ENCODE measurements around the gene IRAK3.

IRAK3 gene

DNA sequence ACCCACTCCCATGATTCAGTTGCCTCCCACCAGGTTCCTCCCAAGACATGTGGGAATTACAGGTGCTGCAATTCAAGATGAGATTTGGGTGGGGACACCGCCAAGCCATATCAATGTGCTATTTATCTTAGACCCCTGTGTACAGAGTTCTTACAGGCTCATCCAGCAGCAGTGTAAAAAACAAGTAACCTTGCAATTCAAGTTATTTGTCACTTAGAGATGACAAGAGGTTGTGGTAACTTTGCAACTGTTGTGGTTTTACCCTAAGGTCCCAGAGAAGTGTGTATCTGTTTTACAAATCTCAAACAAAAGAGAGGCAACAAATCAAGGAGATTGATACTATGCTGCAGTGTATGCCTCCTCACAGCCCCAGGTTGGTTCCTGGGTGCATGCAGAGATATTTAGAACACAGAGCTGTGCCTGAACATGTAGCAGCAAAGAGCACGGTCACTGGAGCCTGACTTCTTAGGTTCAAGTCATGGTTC lies 101.7 kb downstream of the IRAK3 start:
- TF ChIP-seq, protein P1, sequence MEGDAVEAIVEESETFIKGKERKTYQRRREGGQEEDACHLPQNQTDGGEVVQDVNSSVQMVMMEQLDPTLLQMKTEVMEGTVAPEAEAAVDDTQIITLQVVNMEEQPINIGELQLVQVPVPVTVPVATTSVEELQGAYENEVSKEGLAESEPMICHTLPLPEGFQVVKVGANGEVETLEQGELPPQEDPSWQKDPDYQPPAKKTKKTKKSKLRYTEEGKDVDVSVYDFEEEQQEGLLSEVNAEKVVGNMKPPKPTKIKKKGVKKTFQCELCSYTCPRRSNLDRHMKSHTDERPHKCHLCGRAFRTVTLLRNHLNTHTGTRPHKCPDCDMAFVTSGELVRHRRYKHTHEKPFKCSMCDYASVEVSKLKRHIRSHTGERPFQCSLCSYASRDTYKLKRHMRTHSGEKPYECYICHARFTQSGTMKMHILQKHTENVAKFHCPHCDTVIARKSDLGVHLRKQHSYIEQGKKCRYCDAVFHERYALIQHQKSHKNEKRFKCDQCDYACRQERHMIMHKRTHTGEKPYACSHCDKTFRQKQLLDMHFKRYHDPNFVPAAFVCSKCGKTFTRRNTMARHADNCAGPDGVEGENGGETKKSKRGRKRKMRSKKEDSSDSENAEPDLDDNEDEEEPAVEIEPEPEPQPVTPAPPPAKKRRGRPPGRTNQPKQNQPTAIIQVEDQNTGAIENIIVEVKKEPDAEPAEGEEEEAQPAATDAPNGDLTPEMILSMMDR (IDR thresholded peaks at IDR 0.05; ENCODE audit: insufficient read depth, low read length, poor library complexity, severe bottlenecking) = no peak
- TF ChIP-seq EZH2phosphoT487 (conservative IDR thresholded peaks at IDR 0.05; ENCODE audit: low read length) = no peak
- H3K4me3 ChIP-seq (ENCODE audit: insufficient read depth, low read length, poor library complexity, severe bottlenecking) = no peak overlapping the region
- H3K36me3 ChIP-seq (ENCODE audit: low read length) = no peaks in the 10 kb centered on the region
- no peaks in the 10 kb centered on the region for H3K9me2 ChIP-seq (replicated peaks; ENCODE audit: insufficient read depth, low read length)
- H3K79me2 ChIP-seq (ENCODE audit: insufficient read depth, low read length) = no peaks in the 10 kb centered on the region
- H3K9ac ChIP-seq (ENCODE audit: low read length) = no peak overlapping the region
- H3F3A ChIP-seq (ENCODE audit: insufficient read depth) = no peaks in the 10 kb centered on the region
- H3K4me2 ChIP-seq (ENCODE audit: low read depth, low read length, poor library complexity, severe bottlenecking) = no peak overlapping the region
- H3K27me3 ChIP-seq (ENCODE audit: low read length) = no peaks in the 10 kb centered on the region
- H4K20me1 ChIP-seq (ENCODE audit: low read depth, low read length) = no peaks in the 10 kb centered on the region
- H3K27ac ChIP-seq (ENCODE audit: low read depth, low read length) = no peak overlapping the region
- no peak overlapping the region for H2AFZ ChIP-seq (ENCODE audit: low read depth, low read length, severe bottlenecking)
- no peaks in the 10 kb centered on the region for H3K9me3 ChIP-seq (ENCODE audit: insufficient read depth, low read length)

DNA sequence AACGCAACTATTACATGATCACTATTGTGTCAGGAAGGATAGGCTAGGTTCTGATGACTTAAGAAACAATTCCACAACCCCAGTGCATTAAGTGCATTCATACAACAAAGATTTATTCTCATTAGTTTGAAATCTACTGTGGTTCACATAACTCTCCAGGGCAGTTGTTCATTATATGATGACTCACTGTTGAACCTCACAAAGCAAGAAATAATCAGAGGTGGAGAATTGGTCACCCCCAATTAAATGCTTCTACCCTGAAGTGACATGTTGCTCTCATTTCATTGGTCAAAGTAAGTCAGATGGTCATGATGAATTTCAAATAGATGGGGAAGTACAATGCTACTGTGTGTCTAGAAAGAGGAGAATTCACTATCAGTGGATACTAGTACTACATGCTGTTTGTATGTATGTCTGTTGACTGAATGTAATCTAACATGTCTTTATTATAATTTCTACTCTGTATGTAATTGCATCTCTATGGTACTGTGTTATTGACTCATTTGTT lies 107.2 kb downstream of the IRAK3 start:
- Histone ChIP-seq H3F3A (ENCODE audit: insufficient read depth) (no peaks in the 10 kb centered on the region), H3K9me3 (ENCODE audit: insufficient read depth, low read length) (no peaks in the 10 kb centered on the region), H3K9ac (ENCODE audit: low read length) (no peak overlapping the region), H3K4me3 (ENCODE audit: insufficient read depth, low read length, poor library complexity, severe bottlenecking) (no peak overlapping the region), H3K27me3 (ENCODE audit: low read length) (no peaks in the 10 kb centered on the region), H3K36me3 (ENCODE audit: low read length) (no peaks in the 10 kb centered on the region), H3K79me2 (ENCODE audit: insufficient read depth, low read length) (no peaks in the 10 kb centered on the region), H4K20me1 (ENCODE audit: low read depth, low read length) (no peaks in the 10 kb centered on the region), H3K27ac (ENCODE audit: low read depth, low read length) (no peak overlapping the region), H2AFZ (ENCODE audit: low read depth, low read length, severe bottlenecking) (no peak overlapping the region), H3K4me2 (ENCODE audit: low read depth, low read length, poor library complexity, severe bottlenecking) (no peak overlapping the region), H3K9me2 (replicated peaks; ENCODE audit: insufficient read depth, low read length) (no peaks in the 10 kb centered on the region)
- no peak for TF ChIP-seq EZH2phosphoT487 (conservative IDR thresholded peaks at IDR 0.05; ENCODE audit: low read length)
- TF ChIP-seq, protein P1 (IDR thresholded peaks at IDR 0.05; ENCODE audit: insufficient read depth, low read length, poor library complexity, severe bottlenecking) = no peak

DNA sequence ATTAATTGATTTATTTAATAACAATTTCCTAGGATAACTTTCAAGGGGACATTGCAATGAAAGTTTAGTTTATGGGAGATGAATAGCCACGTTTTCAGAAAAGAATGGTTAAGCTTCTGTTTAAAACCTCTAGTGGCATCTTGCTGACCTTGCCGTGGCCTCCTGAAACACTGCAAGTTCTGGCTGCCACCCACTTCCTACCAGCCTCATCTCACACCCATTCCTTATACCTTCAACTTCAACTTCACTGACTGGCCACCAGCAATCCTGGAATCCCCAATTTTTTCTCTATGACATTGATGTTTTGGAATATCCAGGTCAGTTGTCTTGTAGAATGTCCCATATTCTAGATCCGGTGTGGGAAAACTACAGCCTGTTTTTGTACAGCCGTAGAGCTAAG lies 108.1 kb downstream of the IRAK3 start:
- Histone ChIP-seq H3K79me2 (ENCODE audit: insufficient read depth, low read length) (no peaks in the 10 kb centered on the region), H4K20me1 (ENCODE audit: low read depth, low read length) (no peaks in the 10 kb centered on the region), H3K9ac (ENCODE audit: low read length) (no peak overlapping the region), H3K27me3 (ENCODE audit: low read length) (no peaks in the 10 kb centered on the region), H3K9me3 (ENCODE audit: insufficient read depth, low read length) (no peaks in the 10 kb centered on the region), H2AFZ (ENCODE audit: low read depth, low read length, severe bottlenecking) (no peak overlapping the region), H3K9me2 (replicated peaks; ENCODE audit: insufficient read depth, low read length) (no peaks in the 10 kb centered on the region), H3K4me3 (ENCODE audit: insufficient read depth, low read length, poor library complexity, severe bottlenecking) (no peak overlapping the region), H3K4me2 (ENCODE audit: low read depth, low read length, poor library complexity, severe bottlenecking) (no peak overlapping the region), H3K36me3 (ENCODE audit: low read length) (no peaks in the 10 kb centered on the region), H3F3A (ENCODE audit: insufficient read depth) (no peaks in the 10 kb centered on the region), H3K27ac (ENCODE audit: low read depth, low read length) (no peak overlapping the region)
- TF ChIP-seq, protein P1 (IDR thresholded peaks at IDR 0.05; ENCODE audit: insufficient read depth, low read length, poor library complexity, severe bottlenecking) = no peak
- TF ChIP-seq EZH2phosphoT487 (conservative IDR thresholded peaks at IDR 0.05; ENCODE audit: low read length) = no peak

All from SU-DHL-6 (cell line).